DND-41 (cell line): ENCODE data around the gene SNX10.

Experiments used
- ATAC-seq: fragments of 200-7000 bp; cut with Tn5 transposase; 3 replicates; pipeline ENCODE4 v1.9.1; 2021; ENCODE audit warnings: low read depth; ENCODE audit not compliant: insufficient read depth
- DNase-seq: peaks from one replicate; pipeline ENCODE4 v3.0.0-alpha.2; 2020
- H2AFZ ChIP-seq: 2 replicates; pipeline ENCODE4 v1.6.0; 2012; ENCODE audit warnings: low read depth, low read length
- H3K27ac ChIP-seq: 2 replicates; pipeline ENCODE4 v1.5.1; 2012; ENCODE audit warnings: low read length, inconsistent platforms
- H3K27me3 ChIP-seq: fragments of 200-600 bp; sonication (generic); 2 replicates; pipeline ENCODE4 v1.6.0; 2012; ENCODE audit warnings: low read length, mild to moderate bottlenecking, inconsistent platforms; ENCODE audit not compliant: insufficient read depth, poor library complexity
- H3K36me3 ChIP-seq: 2 replicates; pipeline ENCODE4 v1.5.1; 2012; ENCODE audit warnings: low read length, inconsistent platforms; ENCODE audit not compliant: insufficient read depth
- H3K4me1 ChIP-seq: 2 replicates; pipeline ENCODE4 v1.5.1; 2012; ENCODE audit warnings: mild to moderate bottlenecking, low read length; ENCODE audit not compliant: insufficient read depth
- H3K4me2 ChIP-seq: 2 replicates; pipeline ENCODE4 v1.6.0; 2012; ENCODE audit warnings: mild to moderate bottlenecking, moderate library complexity, low read length, inconsistent platforms; ENCODE audit not compliant: insufficient read depth
- H3K4me3 ChIP-seq, 2 experiments: fragments of 200-600 bp in 1 of 2; shearing (Covaris generic) in 1 of 2; 2 replicates each; pipeline ENCODE4 v1.5.1; 2012 to 2016; ENCODE audit warnings: inconsistent platforms in 2 of 2, low read length in 2 of 2, mild to moderate bottlenecking in 2 of 2, low read depth in 1 of 2, moderate library complexity in 1 of 2
- H3K79me2 ChIP-seq: 2 replicates; pipeline ENCODE4 v1.6.0; 2012; ENCODE audit warnings: low read length, inconsistent platforms; ENCODE audit not compliant: insufficient read depth
- H3K9ac ChIP-seq: 2 replicates; pipeline ENCODE4 v1.6.0; 2012; ENCODE audit warnings: low read depth, mild to moderate bottlenecking, inconsistent platforms, low read length, moderate library complexity
- H3K9me3 ChIP-seq: 2 replicates; pipeline ENCODE4 v1.5.1; 2012; ENCODE audit warnings: low read length, moderate library complexity, mild to moderate bottlenecking, inconsistent platforms; ENCODE audit not compliant: insufficient read depth, severe bottlenecking
- H4K20me1 ChIP-seq: 2 replicates; pipeline ENCODE4 v1.6.0; 2012; ENCODE audit warnings: low read length; ENCODE audit not compliant: insufficient read depth
- EZH2 ChIP-seq: IDR thresholded peaks from 3 replicates; pipeline ENCODE4 v1.6.1; 2012; ENCODE audit warnings: borderline replicate concordance, low read depth, mild to moderate bottlenecking, moderate library complexity, low read length, inconsistent platforms; ENCODE audit not compliant: severe bottlenecking
- TF ChIP-seq, protein P1 (sequence below): IDR thresholded peaks from 2 replicates; pipeline ENCODE4 v1.5.1; 2012; ENCODE audit warnings: borderline replicate concordance, low read length, moderate library complexity, mild to moderate bottlenecking; ENCODE audit not compliant: poor library complexity, severe bottlenecking; ENCODE audit errors: extremely low read depth

SNX10 gene

DNA sequence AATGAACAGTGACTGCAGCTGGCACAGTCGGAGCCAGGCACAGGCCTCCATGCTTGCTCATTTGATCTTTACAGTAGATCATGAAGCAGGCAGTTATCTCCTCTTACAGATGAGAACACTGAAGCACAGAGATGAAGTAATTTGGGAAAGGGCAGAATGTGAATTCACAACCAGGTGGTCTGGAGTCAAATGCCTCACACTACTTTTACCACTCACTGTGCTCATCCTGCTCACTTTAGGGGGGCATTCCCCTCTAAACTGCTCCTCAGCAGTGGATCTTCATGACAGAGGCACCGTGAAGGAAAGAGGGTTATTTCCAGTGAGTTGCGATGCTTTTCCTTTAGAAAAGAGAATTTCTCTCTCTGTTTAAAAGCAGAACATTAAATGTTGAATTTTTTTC is 15.1 kb downstream of the SNX10 start:
- DNase-seq, result no peak
- H3K4me3 ChIP-seq, result no peak overlapping the region
- H3K4me2 ChIP-seq, result no peak overlapping the region
- H3K9ac ChIP-seq, result no peak overlapping the region
- no peaks in the 10 kb centered on the region; the same call in 1 of the 2 replicates for H4K20me1 ChIP-seq
- TF ChIP-seq EZH2, result no peak
- no peaks in the 10 kb centered on the region for H3K79me2 ChIP-seq
- H3K27ac ChIP-seq, result no peak overlapping the region
- H3K9me3 ChIP-seq, result no peaks in the 10 kb centered on the region
- no peaks in the 10 kb centered on the region for H3K27me3 ChIP-seq
- no peak for ATAC-seq
- H2AFZ ChIP-seq, result no peak overlapping the region
- H3K36me3 ChIP-seq, result no peaks in the 10 kb centered on the region
- no peaks in the 10 kb centered on the region for H3K4me1 ChIP-seq

DNA sequence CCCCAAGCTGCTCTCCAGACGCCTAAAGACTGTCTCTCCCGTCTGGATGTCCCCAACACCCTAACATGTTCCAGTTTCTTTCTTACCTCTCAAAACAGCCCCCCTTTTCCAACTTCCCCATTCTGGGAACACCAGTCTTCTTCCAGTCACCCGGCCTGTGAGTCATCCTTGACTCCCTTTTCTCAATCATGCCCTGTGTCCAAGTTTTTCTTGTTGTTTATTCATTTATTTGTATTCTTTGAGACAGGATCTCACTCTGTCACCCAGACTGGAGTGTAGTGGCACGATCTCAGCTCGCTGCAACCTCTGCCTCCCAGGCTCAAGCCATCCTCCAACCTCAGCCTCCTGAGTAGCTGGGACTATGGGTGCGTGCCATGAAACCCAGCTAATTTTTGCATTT is 15.6 kb downstream of the SNX10 start:
- no peak overlapping the region for H3K27ac ChIP-seq
- H3K9me3 ChIP-seq, result no peaks in the 10 kb centered on the region
- H3K9ac ChIP-seq, result no peak overlapping the region
- ATAC-seq (no peak), DNase-seq (no peak)
- no peak for TF ChIP-seq EZH2
- TF ChIP-seq, protein P1, sequence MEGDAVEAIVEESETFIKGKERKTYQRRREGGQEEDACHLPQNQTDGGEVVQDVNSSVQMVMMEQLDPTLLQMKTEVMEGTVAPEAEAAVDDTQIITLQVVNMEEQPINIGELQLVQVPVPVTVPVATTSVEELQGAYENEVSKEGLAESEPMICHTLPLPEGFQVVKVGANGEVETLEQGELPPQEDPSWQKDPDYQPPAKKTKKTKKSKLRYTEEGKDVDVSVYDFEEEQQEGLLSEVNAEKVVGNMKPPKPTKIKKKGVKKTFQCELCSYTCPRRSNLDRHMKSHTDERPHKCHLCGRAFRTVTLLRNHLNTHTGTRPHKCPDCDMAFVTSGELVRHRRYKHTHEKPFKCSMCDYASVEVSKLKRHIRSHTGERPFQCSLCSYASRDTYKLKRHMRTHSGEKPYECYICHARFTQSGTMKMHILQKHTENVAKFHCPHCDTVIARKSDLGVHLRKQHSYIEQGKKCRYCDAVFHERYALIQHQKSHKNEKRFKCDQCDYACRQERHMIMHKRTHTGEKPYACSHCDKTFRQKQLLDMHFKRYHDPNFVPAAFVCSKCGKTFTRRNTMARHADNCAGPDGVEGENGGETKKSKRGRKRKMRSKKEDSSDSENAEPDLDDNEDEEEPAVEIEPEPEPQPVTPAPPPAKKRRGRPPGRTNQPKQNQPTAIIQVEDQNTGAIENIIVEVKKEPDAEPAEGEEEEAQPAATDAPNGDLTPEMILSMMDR, result no peak
- H3K4me2 ChIP-seq, result no peak overlapping the region
- no peak overlapping the region for H2AFZ ChIP-seq
- H3K27me3 ChIP-seq, result no peaks in the 10 kb centered on the region
- H3K4me3 ChIP-seq, result no peak overlapping the region
- no peaks in the 10 kb centered on the region for H3K79me2 ChIP-seq
- no peaks in the 10 kb centered on the region for H3K36me3 ChIP-seq
- H4K20me1 ChIP-seq, result no peaks in the 10 kb centered on the region; the same call in 1 of the 2 replicates
- H3K4me1 ChIP-seq, result no peaks in the 10 kb centered on the region

DNA sequence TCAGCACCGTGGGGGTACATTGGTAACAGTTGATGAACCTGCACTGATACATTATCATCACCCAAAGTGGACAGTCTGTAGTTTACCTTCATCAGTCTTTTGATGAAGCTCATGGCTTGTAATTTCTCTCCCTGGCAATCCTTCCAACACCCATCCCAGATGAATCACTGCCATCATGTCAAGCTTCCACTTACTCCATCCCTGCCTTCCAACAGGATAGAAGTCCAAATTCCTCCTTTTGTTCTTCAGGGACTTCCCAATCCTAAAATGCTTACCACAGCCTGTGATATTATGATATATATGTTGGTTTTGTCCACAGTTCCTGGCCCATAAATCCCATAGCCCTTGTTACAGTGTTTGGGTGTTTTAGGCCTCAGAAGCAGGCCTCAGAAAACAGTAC is 16.1 kb downstream of the SNX10 start:
- Histone ChIP-seq H3K79me2 (no peaks in the 10 kb centered on the region), H3K27ac (no peak overlapping the region), H3K4me2 (no peak overlapping the region), H3K4me3 (no peak overlapping the region), H3K4me1 (no peaks in the 10 kb centered on the region), H4K20me1 (no peaks in the 10 kb centered on the region; the same call in 1 of the 2 replicates), H3K9me3 (no peaks in the 10 kb centered on the region), H3K36me3 (no peaks in the 10 kb centered on the region), H3K9ac (no peak overlapping the region), H3K27me3 (no peaks in the 10 kb centered on the region), H2AFZ (no peak overlapping the region)
- ATAC-seq (no peak), DNase-seq (no peak)
- TF ChIP-seq EZH2, result no peak
- TF ChIP-seq, protein P1, result no peak

DNA sequence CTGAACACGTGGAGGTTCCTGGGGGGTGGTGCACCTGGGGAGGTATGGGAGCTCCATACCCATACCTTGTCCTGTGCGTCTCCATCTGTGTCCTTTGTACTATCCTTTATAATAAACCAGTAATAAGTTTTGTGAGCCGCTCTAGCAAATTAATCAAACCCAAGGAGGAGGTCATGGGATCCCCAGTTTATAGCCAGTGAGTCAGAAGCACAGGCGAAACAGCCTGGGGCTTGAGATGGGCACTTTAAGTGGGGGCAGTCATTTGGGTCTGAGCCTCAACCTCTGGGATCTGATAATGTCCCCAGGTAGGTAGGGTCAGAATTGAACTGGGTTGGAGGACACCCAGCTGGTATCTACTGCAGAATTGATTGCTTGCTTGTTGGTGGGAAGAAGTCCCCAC is 16.9 kb downstream of the SNX10 start:
- H3K9me3 ChIP-seq, result no peaks in the 10 kb centered on the region
- ATAC-seq (no peak), DNase-seq (no peak)
- no peaks in the 10 kb centered on the region for H3K27me3 ChIP-seq
- H4K20me1 ChIP-seq, result no peaks in the 10 kb centered on the region
- H3K27ac ChIP-seq, result no peak overlapping the region
- no peak overlapping the region for H3K9ac ChIP-seq
- H3K4me2 ChIP-seq, result no peak overlapping the region
- TF ChIP-seq, protein P1, result no peak
- no peak for TF ChIP-seq EZH2
- H3K79me2 ChIP-seq, result no peaks in the 10 kb centered on the region
- no peak overlapping the region for H2AFZ ChIP-seq
- no peaks in the 10 kb centered on the region for H3K4me1 ChIP-seq
- no peaks in the 10 kb centered on the region for H3K36me3 ChIP-seq
- H3K4me3 ChIP-seq, result no peak overlapping the region
